WTC11 (cell line): ENCODE measurements around the gene NTMT1. TPM values are rescaled to one million over a fixed set of nuclear protein-coding genes. Genes with fewer than 3 reads are reported as not detected.

Source experiments
- ATAC-seq: fragments of 200-7000 bp; cut with Tn5 transposase; 2 replicates; pipeline ENCODE4 v1.10.0; 2021; ENCODE audit warnings: mild to moderate bottlenecking, moderate library complexity
- CTCF ChIA-PET: fragments of 300-600 bp; sonication (Branson Sonifier 250); formaldehyde crosslinking; loops from one replicate; lab custom pipeline; 2021; ENCODE audit warnings: antibody characterized with exemption; lab: Charles Lee
- POLR2A ChIA-PET: fragments of 350-600 bp; sonication (Branson Sonifier 250); formaldehyde crosslinking; loops from one replicate; lab custom pipeline; 2021; ENCODE audit warnings: antibody characterized with exemption; lab: Charles Lee
- DNase-seq: peaks from one replicate; pipeline ENCODE4 v3.0.0; 2021; ENCODE audit warnings: low spot score
- H3K27ac Mint-ChIP-seq: 2 replicates; pipeline ENCODE4 v1.8.0; 2021; ENCODE audit warnings: mixed read lengths
- H3K27me3 Mint-ChIP-seq: 2 replicates; pipeline ENCODE4 v1.8.0; 2021; ENCODE audit warnings: low read depth, mild to moderate bottlenecking, moderate library complexity, mixed read lengths
- H3K36me3 Mint-ChIP-seq: 2 replicates; pipeline ENCODE4 v1.8.0; 2021; ENCODE audit warnings: mixed read lengths
- H3K4me1 Mint-ChIP-seq: 2 replicates; pipeline ENCODE4 v1.8.0; 2022; ENCODE audit warnings: mixed read lengths
- H3K4me3 Mint-ChIP-seq: 2 replicates; pipeline ENCODE4 v1.8.0; 2021; ENCODE audit warnings: mild to moderate bottlenecking, moderate library complexity, mixed read lengths
- H3K9me3 Mint-ChIP-seq: 2 replicates; pipeline ENCODE4 v1.8.0; 2021; ENCODE audit warnings: mixed read lengths
- AFF4 ChIP-seq: sonication (generic); formaldehyde crosslinking; IDR thresholded peaks from 2 replicates; pipeline ENCODE4 v1.8.1; 2023; ENCODE audit warnings: mild to moderate bottlenecking, missing genetic modification reagents, borderline replicate concordance
- AR ChIP-seq: fragments of 250-450 bp; sonication (Bioruptor Pico); IDR thresholded peaks from 2 replicates; pipeline ENCODE4 v1.9.0; 2021; ENCODE audit warnings: mild to moderate bottlenecking
- E2F5 ChIP-seq: sonication (generic); formaldehyde crosslinking; IDR thresholded peaks from 2 replicates; pipeline ENCODE4 v1.8.1; 2022; ENCODE audit warnings: mild to moderate bottlenecking, moderate library complexity, missing genetic modification reagents
- FOXJ3 ChIP-seq: sonication (generic); formaldehyde crosslinking; IDR thresholded peaks from 2 replicates; pipeline ENCODE4 v1.9.0; 2021; ENCODE audit warnings: missing genetic modification reagents, mild to moderate bottlenecking, borderline replicate concordance
- FOXK1 ChIP-seq: sonication (generic); formaldehyde crosslinking; IDR thresholded peaks from 2 replicates; pipeline ENCODE4 v1.8.0; 2022; ENCODE audit warnings: mild to moderate bottlenecking, moderate library complexity, missing genetic modification reagents
- FOXP1 ChIP-seq: sonication (generic); formaldehyde crosslinking; IDR thresholded peaks from 2 replicates; pipeline ENCODE4 v1.8.0; 2022; ENCODE audit warnings: missing genetic modification reagents, mild to moderate bottlenecking, moderate library complexity, borderline replicate concordance
- JAZF1 ChIP-seq: fragments of 250-450 bp; sonication (Bioruptor Pico); IDR thresholded peaks from 2 replicates; pipeline ENCODE4 v1.9.0; 2021; ENCODE audit warnings: moderate library complexity, mild to moderate bottlenecking, inconsistent platforms
- MXD4 ChIP-seq: fragments of 250-450 bp; sonication (Bioruptor Pico); IDR thresholded peaks from 2 replicates; pipeline ENCODE4 v1.8.0; 2021; ENCODE audit warnings: mild to moderate bottlenecking, moderate library complexity, borderline replicate concordance
- NFYB ChIP-seq: sonication (generic); formaldehyde crosslinking; conservative IDR thresholded peaks from 2 replicates; pipeline ENCODE4 v1.8.0; 2022; ENCODE audit warnings: low read depth, missing genetic modification reagents
- TEAD4 ChIP-seq: sonication (generic); formaldehyde crosslinking; IDR thresholded peaks from 2 replicates; pipeline ENCODE4 v1.8.0; 2022; ENCODE audit warnings: mild to moderate bottlenecking, missing genetic modification reagents
- ZBTB21 ChIP-seq: sonication (generic); formaldehyde crosslinking; IDR thresholded peaks from 2 replicates; pipeline ENCODE4 v1.8.1; 2023; ENCODE audit warnings: mild to moderate bottlenecking, missing genetic modification reagents, borderline replicate concordance
- ZNF532 ChIP-seq: fragments of 250-450 bp; sonication (Bioruptor Pico); IDR thresholded peaks from 2 replicates; pipeline ENCODE4 v1.9.0; 2021; ENCODE audit warnings: mild to moderate bottlenecking, borderline replicate concordance
- total RNA-seq: library from RNA; stranded (reverse); gene quantifications from 3 replicates; pipeline ENCODE4 v1.2.3, GENCODE V29; 2021
- TF ChIP-seq, protein P1 (sequence below): fragments of 250-450 bp; sonication (Bioruptor Pico); IDR thresholded peaks from 2 replicates; pipeline ENCODE4 v1.9.0; 2021; ENCODE audit warnings: mild to moderate bottlenecking
- TF ChIP-seq, protein P2 (sequence below): sonication (generic); formaldehyde crosslinking; IDR thresholded peaks from 2 replicates; pipeline ENCODE4 v1.8.1; 2023; ENCODE audit warnings: mild to moderate bottlenecking, missing genetic modification reagents, moderate library complexity
- TF ChIP-seq, protein P3 (sequence below): sonication (generic); formaldehyde crosslinking; IDR thresholded peaks from 2 replicates; pipeline ENCODE4 v1.8.0; 2022; ENCODE audit warnings: mild to moderate bottlenecking, missing genetic modification reagents

Gene NTMT1
- total RNA-seq, 1 experiment from 2014 or later: 71.1 TPM

- 0 out of 2 replicates have a peak overlapping the region, but pooled peaks have one; percentile 7 for H3K27ac Mint-ChIP-seq
- no peaks in the 10 kb centered on the region; the same call in 1 of the 2 replicates for H3K27me3 Mint-ChIP-seq
- 0 out of 2 replicates have a peak, but pooled peaks have one; percentile 2 for TF ChIP-seq FOXP1 (CRISPR knock-in tag)
- TF ChIP-seq AR (CRISPR knock-in tag): no peak
- TF ChIP-seq ZBTB21: no peak
- TF ChIP-seq, protein P1, sequence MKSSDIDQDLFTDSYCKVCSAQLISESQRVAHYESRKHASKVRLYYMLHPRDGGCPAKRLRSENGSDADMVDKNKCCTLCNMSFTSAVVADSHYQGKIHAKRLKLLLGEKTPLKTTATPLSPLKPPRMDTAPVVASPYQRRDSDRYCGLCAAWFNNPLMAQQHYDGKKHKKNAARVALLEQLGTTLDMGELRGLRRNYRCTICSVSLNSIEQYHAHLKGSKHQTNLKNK (CRISPR knock-in tag): 0 out of 2 replicates have a peak, but pooled peaks have one; percentile 19
- TF ChIP-seq, all 79 proteins: peak for 2
- DNase-seq (no peak), ATAC-seq (no peak)
- POLR2A ChIA-PET: no interaction called here
- Mint-ChIP-seq H3K9me3 (no peaks in the 10 kb centered on the region), H3K4me3 (no peak overlapping the region), H3K4me1 (peaks cover 14% of the 10 kb centered on the region), H3K36me3 (peaks cover 24% of the 10 kb centered on the region)
- CTCF ChIA-PET: interaction anchor here (0.5 to 2.0 kb wide), 6 partner anchors 12 to 236 kb away, joined by 3 to 10 read pairs (median 3); partner anchors contain the start of genes NTMT1 and TOR1B
These were observed 11.9 kb downstream of the NTMT1 start for GRCh38 chr9:129637673-129638439.

- Mint-ChIP-seq H3K27me3 (no peaks in the 10 kb centered on the region; the same call in 1 of the 2 replicates), H3K27ac (no peak overlapping the region), H3K36me3 (peaks cover 15% of the 10 kb centered on the region), H3K4me1 (peaks cover 14% of the 10 kb centered on the region), H3K9me3 (no peaks in the 10 kb centered on the region), H3K4me3 (no peak overlapping the region)
- DNase-seq (no peak), ATAC-seq (no peak)
- ChIA-PET POLR2A (no interaction called here), CTCF (interaction anchor here (1.1 to 3.4 kb wide), 7 partner anchors 9 to 507 kb away, joined by 3 to 24 read pairs (median 6); partner anchors contain the start of gene NTMT1)
- no peak for TF ChIP-seq E2F5 (CRISPR knock-in tag)
- no peak for TF ChIP-seq AFF4
- no peak for TF ChIP-seq JAZF1 (CRISPR knock-in tag)
- no peak for TF ChIP-seq MXD4 (CRISPR knock-in tag)
- TF ChIP-seq, protein P2, sequence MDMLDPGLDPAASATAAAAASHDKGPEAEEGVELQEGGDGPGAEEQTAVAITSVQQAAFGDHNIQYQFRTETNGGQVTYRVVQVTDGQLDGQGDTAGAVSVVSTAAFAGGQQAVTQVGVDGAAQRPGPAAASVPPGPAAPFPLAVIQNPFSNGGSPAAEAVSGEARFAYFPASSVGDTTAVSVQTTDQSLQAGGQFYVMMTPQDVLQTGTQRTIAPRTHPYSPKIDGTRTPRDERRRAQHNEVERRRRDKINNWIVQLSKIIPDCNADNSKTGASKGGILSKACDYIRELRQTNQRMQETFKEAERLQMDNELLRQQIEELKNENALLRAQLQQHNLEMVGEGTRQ: no peak
- TF ChIP-seq TEAD4 (CRISPR knock-in tag): no peak
- no peak for TF ChIP-seq FOXP1 (CRISPR knock-in tag)
- TF ChIP-seq ZNF532 (CRISPR knock-in tag): no peak
- TF ChIP-seq, protein P3, sequence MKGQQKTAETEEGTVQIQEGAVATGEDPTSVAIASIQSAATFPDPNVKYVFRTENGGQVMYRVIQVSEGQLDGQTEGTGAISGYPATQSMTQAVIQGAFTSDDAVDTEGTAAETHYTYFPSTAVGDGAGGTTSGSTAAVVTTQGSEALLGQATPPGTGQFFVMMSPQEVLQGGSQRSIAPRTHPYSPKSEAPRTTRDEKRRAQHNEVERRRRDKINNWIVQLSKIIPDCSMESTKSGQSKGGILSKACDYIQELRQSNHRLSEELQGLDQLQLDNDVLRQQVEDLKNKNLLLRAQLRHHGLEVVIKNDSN: no peak
- TF ChIP-seq FOXK1 (CRISPR knock-in tag): no peak
- TF ChIP-seq NFYB: no peak
- no peak for TF ChIP-seq FOXJ3 (CRISPR knock-in tag)
These were observed 13.2 kb downstream of the NTMT1 start for GRCh38 chr9:129639034-129639630.
